HepG2 (cell line): ENCODE results near the gene DNAJC5. TPM values are rescaled to one million over a fixed set of nuclear protein-coding genes. Genes with fewer than 3 reads are reported as not detected.

Experiments
- CCAR2 ChIP-seq: fragments of 200-400 bp; formaldehyde crosslinking; optimal IDR thresholded peaks from 2 replicates; pipeline ENCODE3; 2018; ENCODE audit warnings: low read depth, mild to moderate bottlenecking, low read length, moderate library complexity
- FOSL2 ChIP-seq: sonication (generic); formaldehyde crosslinking; IDR thresholded peaks from 2 replicates; pipeline ENCODE4 v1.4.0; 2020; ENCODE audit warnings: missing genetic modification reagents
- IRF2 ChIP-seq: IDR thresholded peaks from 2 replicates; pipeline ENCODE4 v1.6.1; 2018; ENCODE audit warnings: missing genetic modification reagents, missing compliant biosample characterization
- KLF11 ChIP-seq: IDR thresholded peaks from 2 replicates; pipeline ENCODE4 v1.6.1; 2016; ENCODE audit warnings: missing compliant biosample characterization
- MXD4 ChIP-seq: IDR thresholded peaks from 2 replicates; pipeline ENCODE4 v1.6.1; 2016; ENCODE audit warnings: mild to moderate bottlenecking, missing biosample characterization, missing genetic modification reagents
- ONECUT2 ChIP-seq: sonication (generic); formaldehyde crosslinking; IDR thresholded peaks from 2 replicates; pipeline ENCODE4 v1.4.0; 2020; ENCODE audit warnings: missing genetic modification reagents
- PAX8 ChIP-seq: sonication (generic); formaldehyde crosslinking; IDR thresholded peaks from 2 replicates; pipeline ENCODE4 v1.8.0; 2022; ENCODE audit warnings: mild to moderate bottlenecking, missing genetic modification reagents, borderline replicate concordance
- PHB2 ChIP-seq: fragments of 450-650 bp; IDR thresholded peaks from 2 replicates; pipeline ENCODE4 v1.6.1; 2018; ENCODE audit not compliant: partially characterized antibody
- ZBTB38 ChIP-seq: sonication (generic); formaldehyde crosslinking; IDR thresholded peaks from 2 replicates; pipeline ENCODE4 v1.5.1; 2020; ENCODE audit warnings: mild to moderate bottlenecking, missing genetic modification reagents
- ZC3H4 ChIP-seq: sonication (generic); formaldehyde crosslinking; IDR thresholded peaks from 2 replicates; pipeline ENCODE4 v1.4.0; 2020; ENCODE audit warnings: missing genetic modification reagents, borderline replicate concordance
- ZFP36L2 ChIP-seq: sonication (generic); formaldehyde crosslinking; IDR thresholded peaks from 2 replicates; pipeline ENCODE4 v1.4.0; 2020; ENCODE audit warnings: missing genetic modification reagents
- ZNF282 ChIP-seq: fragments of 450-650 bp; IDR thresholded peaks from 2 replicates; pipeline ENCODE4 v1.6.1; 2018; ENCODE audit not compliant: partially characterized antibody
- ZNF382 ChIP-seq: sonication (generic); formaldehyde crosslinking; IDR thresholded peaks from 2 replicates; pipeline ENCODE4 v1.5.0; 2020; ENCODE audit warnings: missing genetic modification reagents, mild to moderate bottlenecking, borderline replicate concordance
- ZNF576 ChIP-seq: sonication (generic); formaldehyde crosslinking; IDR thresholded peaks from 2 replicates; pipeline ENCODE4 v1.4.0; 2020; ENCODE audit warnings: mild to moderate bottlenecking, missing genetic modification reagents
- polyA plus RNA-seq, 8 experiments: library from polyadenylated mRNA; depleted of rRNA in 3 of 8; stranded (reverse) in 7 of 8; unstranded in 1 of 8; fragments of >200 nt; fragmentation: Illumina TruSeq in 4 of 8; extraction: Trizol in 4 of 8; gene quantifications; 2 replicates each; pipeline versions ENCODE4 v1.2.1 to v1.2.3, GENCODE V29; 2011 to 2016; ENCODE audit warnings: low read depth in 4 of 8, missing spikeins in 1 of 8, mixed read lengths in 1 of 8; ENCODE audit not compliant: insufficient read depth in 1 of 8
- total RNA-seq, 5 experiments: library from RNA; depleted of rRNA; stranded (reverse); fragments of >200 nt; fragmentation: Illumina TruSeq; extraction: Trizol; gene quantifications; 2 replicates each; pipeline ENCODE4 v1.2.3, GENCODE V29; 2016; ENCODE audit warnings: low read depth in 1 of 5
- TF ChIP-seq, protein P1 (sequence below): sonication (generic); formaldehyde crosslinking; IDR thresholded peaks from 2 replicates; pipeline ENCODE4 v1.5.0; 2020; ENCODE audit warnings: missing genetic modification reagents
- TF ChIP-seq, protein P2 (sequence below): sonication (generic); formaldehyde crosslinking; IDR thresholded peaks from 2 replicates; pipeline ENCODE4 v1.8.1; 2023; ENCODE audit warnings: missing genetic modification reagents, inconsistent platforms, borderline replicate concordance
- TF ChIP-seq, protein P3 (sequence below): IDR thresholded peaks from 2 replicates; pipeline ENCODE4 v1.6.1; 2016; ENCODE audit warnings: low read depth
- TF ChIP-seq, protein P4 (sequence below): sonication (generic); formaldehyde crosslinking; IDR thresholded peaks from 2 replicates; pipeline ENCODE4 v1.8.0; 2022; ENCODE audit warnings: mild to moderate bottlenecking, missing genetic modification reagents; ENCODE audit not compliant: insufficient replicate concordance
- TF ChIP-seq, protein P5 (sequence below): sonication (generic); formaldehyde crosslinking; conservative IDR thresholded peaks from 2 replicates; pipeline ENCODE4 v1.4.0; 2020; ENCODE audit warnings: mild to moderate bottlenecking, missing genetic modification reagents, moderate library complexity

The DNAJC5 gene
- total and polyA plus RNA-seq, 2 of the 13 experiments (the other 11 are each of a cell fraction or from before 2014, with no cell fraction given) = 42.8 to 64.5 TPM

- TF ChIP-seq, protein P1, sequence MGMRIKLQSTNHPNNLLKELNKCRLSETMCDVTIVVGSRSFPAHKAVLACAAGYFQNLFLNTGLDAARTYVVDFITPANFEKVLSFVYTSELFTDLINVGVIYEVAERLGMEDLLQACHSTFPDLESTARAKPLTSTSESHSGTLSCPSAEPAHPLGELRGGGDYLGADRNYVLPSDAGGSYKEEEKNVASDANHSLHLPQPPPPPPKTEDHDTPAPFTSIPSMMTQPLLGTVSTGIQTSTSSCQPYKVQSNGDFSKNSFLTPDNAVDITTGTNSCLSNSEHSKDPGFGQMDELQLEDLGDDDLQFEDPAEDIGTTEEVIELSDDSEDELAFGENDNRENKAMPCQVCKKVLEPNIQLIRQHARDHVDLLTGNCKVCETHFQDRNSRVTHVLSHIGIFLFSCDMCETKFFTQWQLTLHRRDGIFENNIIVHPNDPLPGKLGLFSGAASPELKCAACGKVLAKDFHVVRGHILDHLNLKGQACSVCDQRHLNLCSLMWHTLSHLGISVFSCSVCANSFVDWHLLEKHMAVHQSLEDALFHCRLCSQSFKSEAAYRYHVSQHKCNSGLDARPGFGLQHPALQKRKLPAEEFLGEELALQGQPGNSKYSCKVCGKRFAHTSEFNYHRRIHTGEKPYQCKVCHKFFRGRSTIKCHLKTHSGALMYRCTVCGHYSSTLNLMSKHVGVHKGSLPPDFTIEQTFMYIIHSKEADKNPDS (CRISPR knock-in tag) = no peak
- TF ChIP-seq IRF2 (CRISPR knock-in tag) (peak; percentile 10; the same call in 1 of the 2 replicates), ZFP36L2 (CRISPR knock-in tag) (no peak), PHB2 (no peak), FOSL2 (CRISPR knock-in tag) (no peak), ONECUT2 (no peak), ZC3H4 (peak; percentile 75; the same call in 1 of the 2 replicates), KLF11 (no peak; the same call in 1 of the 2 replicates), CCAR2 (no peak), MXD4 (CRISPR knock-in tag) (peak; percentile 65), ZBTB38 (CRISPR knock-in tag) (peak; percentile 44; the same call in 1 of the 2 replicates), PAX8 (CRISPR knock-in tag) (no peak), ZNF382 (CRISPR knock-in tag) (no peak), ZNF282 (no peak), ZNF576 (CRISPR knock-in tag) (peak; percentile 92)
- TF ChIP-seq, protein P2, sequence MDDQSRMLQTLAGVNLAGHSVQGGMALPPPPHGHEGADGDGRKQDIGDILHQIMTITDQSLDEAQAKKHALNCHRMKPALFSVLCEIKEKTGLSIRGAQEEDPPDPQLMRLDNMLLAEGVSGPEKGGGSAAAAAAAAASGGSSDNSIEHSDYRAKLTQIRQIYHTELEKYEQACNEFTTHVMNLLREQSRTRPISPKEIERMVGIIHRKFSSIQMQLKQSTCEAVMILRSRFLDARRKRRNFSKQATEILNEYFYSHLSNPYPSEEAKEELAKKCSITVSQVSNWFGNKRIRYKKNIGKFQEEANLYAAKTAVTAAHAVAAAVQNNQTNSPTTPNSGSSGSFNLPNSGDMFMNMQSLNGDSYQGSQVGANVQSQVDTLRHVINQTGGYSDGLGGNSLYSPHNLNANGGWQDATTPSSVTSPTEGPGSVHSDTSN (CRISPR knock-in tag) = no peak
- TF ChIP-seq, protein P3, sequence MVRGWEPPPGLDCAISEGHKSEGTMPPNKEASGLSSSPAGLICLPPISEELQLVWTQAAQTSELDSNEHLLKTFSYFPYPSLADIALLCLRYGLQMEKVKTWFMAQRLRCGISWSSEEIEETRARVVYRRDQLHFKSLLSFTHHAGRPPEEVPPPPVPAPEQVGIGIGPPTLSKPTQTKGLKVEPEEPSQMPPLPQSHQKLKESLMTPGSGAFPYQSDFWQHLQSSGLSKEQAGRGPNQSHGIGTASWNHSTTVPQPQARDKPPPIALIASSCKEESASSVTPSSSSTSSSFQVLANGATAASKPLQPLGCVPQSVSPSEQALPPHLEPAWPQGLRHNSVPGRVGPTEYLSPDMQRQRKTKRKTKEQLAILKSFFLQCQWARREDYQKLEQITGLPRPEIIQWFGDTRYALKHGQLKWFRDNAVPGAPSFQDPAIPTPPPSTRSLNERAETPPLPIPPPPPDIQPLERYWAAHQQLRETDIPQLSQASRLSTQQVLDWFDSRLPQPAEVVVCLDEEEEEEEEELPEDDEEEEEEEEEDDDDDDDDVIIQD = peak; percentile 57; the same call in 1 of the 2 replicates
- TF ChIP-seq, protein P4, sequence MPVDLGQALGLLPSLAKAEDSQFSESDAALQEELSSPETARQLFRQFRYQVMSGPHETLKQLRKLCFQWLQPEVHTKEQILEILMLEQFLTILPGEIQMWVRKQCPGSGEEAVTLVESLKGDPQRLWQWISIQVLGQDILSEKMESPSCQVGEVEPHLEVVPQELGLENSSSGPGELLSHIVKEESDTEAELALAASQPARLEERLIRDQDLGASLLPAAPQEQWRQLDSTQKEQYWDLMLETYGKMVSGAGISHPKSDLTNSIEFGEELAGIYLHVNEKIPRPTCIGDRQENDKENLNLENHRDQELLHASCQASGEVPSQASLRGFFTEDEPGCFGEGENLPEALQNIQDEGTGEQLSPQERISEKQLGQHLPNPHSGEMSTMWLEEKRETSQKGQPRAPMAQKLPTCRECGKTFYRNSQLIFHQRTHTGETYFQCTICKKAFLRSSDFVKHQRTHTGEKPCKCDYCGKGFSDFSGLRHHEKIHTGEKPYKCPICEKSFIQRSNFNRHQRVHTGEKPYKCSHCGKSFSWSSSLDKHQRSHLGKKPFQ (CRISPR knock-in tag) = peak; percentile 61
- TF ChIP-seq, protein P5, sequence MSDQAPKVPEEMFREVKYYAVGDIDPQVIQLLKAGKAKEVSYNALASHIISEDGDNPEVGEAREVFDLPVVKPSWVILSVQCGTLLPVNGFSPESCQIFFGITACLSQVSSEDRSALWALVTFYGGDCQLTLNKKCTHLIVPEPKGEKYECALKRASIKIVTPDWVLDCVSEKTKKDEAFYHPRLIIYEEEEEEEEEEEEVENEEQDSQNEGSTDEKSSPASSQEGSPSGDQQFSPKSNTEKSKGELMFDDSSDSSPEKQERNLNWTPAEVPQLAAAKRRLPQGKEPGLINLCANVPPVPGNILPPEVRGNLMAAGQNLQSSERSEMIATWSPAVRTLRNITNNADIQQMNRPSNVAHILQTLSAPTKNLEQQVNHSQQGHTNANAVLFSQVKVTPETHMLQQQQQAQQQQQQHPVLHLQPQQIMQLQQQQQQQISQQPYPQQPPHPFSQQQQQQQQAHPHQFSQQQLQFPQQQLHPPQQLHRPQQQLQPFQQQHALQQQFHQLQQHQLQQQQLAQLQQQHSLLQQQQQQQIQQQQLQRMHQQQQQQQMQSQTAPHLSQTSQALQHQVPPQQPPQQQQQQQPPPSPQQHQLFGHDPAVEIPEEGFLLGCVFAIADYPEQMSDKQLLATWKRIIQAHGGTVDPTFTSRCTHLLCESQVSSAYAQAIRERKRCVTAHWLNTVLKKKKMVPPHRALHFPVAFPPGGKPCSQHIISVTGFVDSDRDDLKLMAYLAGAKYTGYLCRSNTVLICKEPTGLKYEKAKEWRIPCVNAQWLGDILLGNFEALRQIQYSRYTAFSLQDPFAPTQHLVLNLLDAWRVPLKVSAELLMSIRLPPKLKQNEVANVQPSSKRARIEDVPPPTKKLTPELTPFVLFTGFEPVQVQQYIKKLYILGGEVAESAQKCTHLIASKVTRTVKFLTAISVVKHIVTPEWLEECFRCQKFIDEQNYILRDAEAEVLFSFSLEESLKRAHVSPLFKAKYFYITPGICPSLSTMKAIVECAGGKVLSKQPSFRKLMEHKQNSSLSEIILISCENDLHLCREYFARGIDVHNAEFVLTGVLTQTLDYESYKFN (CRISPR knock-in tag) = peak; percentile 85
Observed at GRCh38 chr20:63858393-63859165, 36.3 kb upstream of the DNAJC5 start (continued).
